IPS DF 4.7 (cell line): Measurements from ENCODE around the gene MAD1L1.

Experiments
- DNase-seq: peaks from one replicate; pipeline ENCODE4 v3.0.0-alpha.2; 2013; ENCODE audit warnings: low spot score; ENCODE audit errors: extremely low read depth

The MAD1L1 gene

DNA sequence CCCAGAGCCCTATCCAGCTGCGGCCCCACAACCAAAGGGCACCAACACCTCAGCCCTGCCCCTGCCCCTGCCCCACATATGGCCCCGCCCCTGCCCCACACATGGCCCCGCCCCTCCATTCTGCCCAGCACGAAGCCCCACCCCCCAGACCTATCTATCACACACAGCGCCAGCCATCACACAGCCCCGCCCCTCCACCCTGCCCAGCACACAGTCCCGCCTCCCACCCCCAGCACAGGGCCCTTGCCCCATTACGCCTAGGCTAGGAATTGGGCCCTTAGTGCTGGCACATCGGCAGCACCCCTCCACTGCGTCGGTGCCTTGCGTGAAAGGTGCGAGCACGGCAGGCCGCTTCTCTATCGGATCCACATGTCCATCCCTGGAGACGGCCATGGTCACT lies 126.8 kb downstream of the MAD1L1 start:
- no peak for DNase-seq

- no peak for DNase-seq
Observed at GRCh38 chr7:2105280-2105679, 127.5 kb downstream of the MAD1L1 start.

DNA sequence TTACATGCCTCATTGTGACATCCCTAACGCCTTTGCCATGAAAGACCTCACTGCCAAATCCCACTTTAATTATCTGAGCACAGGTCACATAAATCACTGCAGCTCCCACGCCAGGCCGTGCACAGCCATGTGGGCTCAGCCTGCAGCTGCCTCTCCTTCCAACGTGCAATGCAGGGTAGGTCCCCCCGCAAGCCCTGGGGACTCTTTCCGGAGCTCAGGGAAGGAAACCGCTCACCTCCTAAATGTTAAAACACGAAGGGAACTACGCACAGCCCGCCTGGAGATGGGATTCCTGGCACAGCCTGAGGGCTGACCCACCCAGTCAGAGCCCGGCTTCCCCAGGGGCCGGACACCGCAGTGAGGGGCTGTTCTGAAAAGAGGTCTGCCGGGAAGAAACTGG lies 128.0 kb downstream of the MAD1L1 start:
- no peak for DNase-seq

- no peak for DNase-seq
Observed at GRCh38 chr7:2104107-2104710, 128.5 kb downstream of the MAD1L1 start.

DNA sequence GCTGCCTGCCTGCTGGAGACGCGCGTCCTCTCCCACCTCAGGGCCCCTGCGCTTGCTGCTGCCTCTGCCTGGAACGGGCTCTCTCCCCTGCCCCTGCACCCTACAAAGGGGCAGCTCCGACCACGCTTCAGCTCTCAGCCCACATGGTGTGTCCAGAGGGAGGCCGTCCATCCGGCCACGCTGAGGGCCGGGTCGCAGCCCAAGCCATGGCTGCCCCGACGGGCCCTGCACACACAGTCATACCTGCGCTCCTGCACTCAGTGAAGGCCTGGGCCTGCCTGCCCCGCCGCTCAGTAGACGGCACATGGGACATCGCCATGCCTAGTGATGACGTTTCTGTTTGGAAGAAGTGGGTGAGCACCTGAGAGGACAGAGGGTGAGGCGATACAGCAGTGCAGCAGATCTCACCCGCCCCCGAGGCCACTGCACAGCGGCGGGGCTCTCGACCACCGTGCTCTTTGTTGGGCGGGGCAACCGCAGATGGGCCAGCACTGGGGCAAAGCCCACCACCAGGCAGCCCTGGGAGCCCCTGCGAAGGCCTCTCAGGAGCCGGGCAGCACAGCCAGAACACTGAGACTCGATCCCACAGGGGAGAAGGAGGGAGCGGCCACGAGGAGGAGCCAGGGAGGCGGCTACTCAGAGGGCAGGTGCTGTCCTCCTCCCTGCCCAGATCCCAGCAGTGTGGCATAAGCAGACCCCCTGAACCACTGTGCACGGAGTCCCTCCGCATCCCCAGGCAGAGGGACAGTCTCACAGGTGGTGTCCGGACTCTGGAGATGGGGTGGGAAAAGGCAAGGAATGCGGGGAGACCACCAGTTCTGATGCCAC lies 129.5 kb downstream of the MAD1L1 start:
- no peak for DNase-seq

- no peak for DNase-seq
Observed at GRCh38 chr7:2102375-2102723, 130.4 kb downstream of the MAD1L1 start.

DNA sequence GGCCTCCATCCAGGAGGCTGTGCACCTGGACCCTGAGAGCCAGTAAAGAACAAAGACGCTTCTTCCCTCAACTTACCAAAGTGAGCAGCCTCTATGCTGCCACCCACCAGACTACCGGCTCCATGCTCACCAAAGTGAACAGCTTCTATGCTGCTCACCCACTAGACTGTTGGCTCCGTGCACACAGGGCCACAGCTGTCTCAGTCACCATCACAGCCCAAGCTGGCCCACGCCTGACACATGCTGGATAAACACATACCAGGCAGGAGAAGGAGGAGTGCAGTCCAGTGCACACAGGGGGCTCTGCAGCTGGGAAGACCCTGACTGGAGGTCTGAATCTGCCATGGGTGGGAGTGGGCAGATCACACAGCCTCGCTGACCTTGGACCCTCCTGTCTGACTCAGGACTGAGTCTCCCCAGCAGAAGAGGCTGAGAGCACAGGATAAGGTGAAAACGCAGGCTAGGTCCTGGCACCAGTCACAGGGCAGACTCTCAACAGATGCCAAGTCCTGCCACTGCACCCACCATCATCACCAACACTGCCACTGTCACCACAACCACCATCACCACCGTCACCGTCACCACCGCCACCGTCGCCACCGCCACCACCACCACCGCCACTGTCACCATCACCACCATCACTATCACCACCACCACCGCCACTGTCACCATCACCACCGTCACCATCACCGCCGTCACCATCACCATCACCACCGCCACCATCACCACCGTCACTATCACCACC lies 130.9 kb downstream of the MAD1L1 start:
- DNase-seq, result no peak

GRCh38 chr7:2100278-2101208 lies 132.2 kb downstream of the MAD1L1 start:
- no peak for DNase-seq

GRCh38 chr7:2099048-2099957 lies 133.4 kb downstream of the MAD1L1 start:
- no peak for DNase-seq

DNA sequence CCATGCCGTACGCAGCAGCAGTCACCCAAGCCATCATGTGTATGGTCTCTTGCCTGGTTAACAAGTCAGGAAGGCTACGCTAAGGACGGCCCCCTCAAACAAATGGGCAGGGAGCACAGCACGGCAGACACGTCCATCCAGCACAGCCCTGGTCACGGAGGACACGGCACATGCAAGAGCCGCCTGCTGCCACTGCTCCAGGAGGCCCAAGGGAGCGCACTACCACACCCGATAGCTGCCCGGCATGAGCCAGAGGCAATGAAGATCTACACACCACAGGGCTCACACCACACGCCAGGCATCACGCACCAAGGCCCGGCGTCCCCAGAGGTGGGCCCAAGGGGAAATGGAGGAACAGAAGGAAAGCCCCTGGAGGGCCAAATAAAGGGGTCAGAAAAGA lies 134.2 kb downstream of the MAD1L1 start:
- DNase-seq, result no peak

DNA sequence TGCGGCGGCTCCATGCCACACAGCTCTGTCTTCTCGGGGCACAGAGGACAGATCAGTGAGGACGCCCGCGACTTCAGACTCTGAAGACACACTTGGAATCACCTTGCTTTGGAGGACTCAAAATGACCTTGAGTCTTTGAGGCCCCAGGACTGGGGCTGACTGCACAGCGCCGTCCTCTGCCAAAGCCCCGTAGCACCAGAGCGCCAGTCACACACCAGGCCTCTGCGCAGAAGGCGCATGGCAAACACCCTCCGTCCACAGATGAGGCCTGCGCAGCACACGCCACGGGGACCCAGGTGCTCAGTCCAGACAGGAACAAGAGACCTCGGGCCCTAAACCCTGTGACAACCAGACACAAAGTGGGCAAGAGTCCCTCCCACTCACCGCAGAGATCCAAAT lies 134.7 kb downstream of the MAD1L1 start:
- DNase-seq, result no peak

DNA sequence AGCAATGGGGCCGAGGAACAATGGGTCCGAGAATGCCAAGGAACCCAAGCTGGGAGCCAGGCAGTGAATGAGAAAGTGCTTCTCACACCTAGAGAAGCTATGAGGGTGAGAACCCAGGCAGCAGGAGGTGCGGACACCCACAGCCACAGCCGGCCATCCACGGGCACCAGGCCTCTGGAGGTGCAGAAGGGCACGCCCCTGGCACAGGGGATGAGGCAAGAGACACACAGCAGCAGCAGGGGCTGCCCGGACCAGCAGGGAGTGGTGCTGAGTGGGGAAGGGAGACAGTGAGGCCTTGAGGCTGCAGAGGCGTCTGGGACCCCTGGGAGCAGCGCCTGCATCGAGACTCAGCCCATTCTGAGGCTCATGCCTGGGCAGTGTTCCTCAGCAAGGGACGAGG lies 135.3 kb downstream of the MAD1L1 start:
- DNase-seq, result no peak

- DNase-seq, result no peak
Observed at GRCh38 chr7:2096692-2097387, 135.9 kb downstream of the MAD1L1 start.

DNA sequence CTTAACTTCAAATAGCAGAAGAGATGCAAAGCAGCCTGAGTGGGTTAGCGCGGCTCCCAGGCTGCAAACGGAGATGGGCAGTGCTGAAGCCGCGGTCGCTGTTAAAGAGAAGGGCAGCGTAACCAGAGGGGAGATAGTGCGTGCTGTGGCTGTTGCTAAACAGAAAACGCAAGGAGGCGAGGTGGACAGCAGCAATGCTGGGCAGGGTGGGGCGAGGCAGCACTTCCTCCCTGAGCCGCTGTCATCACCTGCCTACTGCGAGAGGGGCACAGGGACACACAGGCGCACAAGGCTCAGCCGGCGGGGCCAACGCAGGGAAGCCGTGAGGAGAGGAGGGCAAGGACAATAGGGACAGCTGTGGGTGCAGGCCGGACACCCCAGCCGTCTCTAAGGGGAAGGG lies 137.3 kb downstream of the MAD1L1 start:
- DNase-seq, result no peak

GRCh38 chr7:2094454-2095045 lies 138.2 kb downstream of the MAD1L1 start:
- DNase-seq, result no peak

DNA sequence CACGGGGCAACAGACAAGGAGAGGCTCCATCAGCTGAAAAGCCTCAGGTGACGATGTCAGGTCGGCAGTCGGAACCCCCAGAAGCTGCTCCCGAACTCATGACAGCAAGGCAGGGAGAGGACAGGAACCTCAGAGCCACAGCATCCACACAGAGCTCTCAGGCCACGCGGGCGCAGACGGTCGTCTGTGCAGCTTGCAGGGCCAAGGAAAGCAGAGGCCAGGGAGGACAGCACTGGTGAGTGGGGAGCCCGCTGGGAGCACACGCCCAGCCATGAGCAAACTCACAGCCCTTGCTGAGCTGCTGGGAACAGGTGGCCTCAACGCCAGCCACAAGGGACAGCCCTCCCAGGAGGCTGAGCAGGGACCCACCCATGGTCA lies 138.9 kb downstream of the MAD1L1 start:
- DNase-seq, result no peak

GRCh38 chr7:2093215-2093842 lies 139.4 kb downstream of the MAD1L1 start:
- no peak for DNase-seq

GRCh38 chr7:2092279-2092678 lies 140.5 kb downstream of the MAD1L1 start:
- DNase-seq, result no peak
